Neural cell (in vitro differentiated cells): ENCODE results near the gene COL21A1. TPM values are rescaled to one million over a fixed set of nuclear protein-coding genes. Genes with fewer than 3 reads are reported as not detected.

Experiments
- H2AFZ ChIP-seq: fragments of 200-600, 300-800 bp; sonication (generic), shearing (Covaris generic); 2 replicates; pipeline ENCODE4 v1.6.0; 2014; ENCODE audit warnings: low read depth, mild to moderate bottlenecking, antibody characterized with exemption, low read length, moderate library complexity
- H3F3A ChIP-seq: fragments of 200-600 bp; shearing (Covaris generic); 2 replicates; pipeline ENCODE4 v1.6.1; 2016; ENCODE audit warnings: mild to moderate bottlenecking, moderate library complexity, mixed read lengths, antibody characterized with exemption, low read length; ENCODE audit not compliant: insufficient read depth, poor library complexity, severe bottlenecking
- H3K27ac ChIP-seq: fragments of 200-600, 300-800 bp; sonication (generic), shearing (Covaris generic); 2 replicates; pipeline ENCODE4 v1.5.1; 2014; ENCODE audit warnings: mild to moderate bottlenecking, low read length, moderate library complexity
- H3K27me3 ChIP-seq: fragments of 300-800, 200-600 bp; sonication (generic), shearing (Covaris generic); 2 replicates; pipeline ENCODE4 v1.6.0; 2014; ENCODE audit warnings: mild to moderate bottlenecking, low read depth, low read length, moderate library complexity; ENCODE audit not compliant: insufficient read depth
- H3K36me3 ChIP-seq: fragments of 300-800, 200-600 bp; sonication (generic), shearing (Covaris generic); 2 replicates; pipeline ENCODE4 v1.5.1; 2014; ENCODE audit warnings: mild to moderate bottlenecking, antibody characterized with exemption, low read length, moderate library complexity; ENCODE audit not compliant: insufficient read depth
- H3K4me2 ChIP-seq: fragments of 300-800, 200-600 bp; sonication (generic), shearing (Covaris generic); 2 replicates; pipeline ENCODE4 v1.6.0; 2014; ENCODE audit warnings: mild to moderate bottlenecking, low read length
- H3K4me3 ChIP-seq: fragments of 300-800, 200-600 bp; sonication (generic), shearing (Covaris generic); 2 replicates; pipeline ENCODE4 v1.5.1; 2014; ENCODE audit warnings: mild to moderate bottlenecking, low read length, moderate library complexity
- H3K79me2 ChIP-seq: fragments of 200-600 bp; shearing (Covaris generic); replicated peaks from 2 replicates; pipeline ENCODE4 v1.6.0; 2014; ENCODE audit warnings: mild to moderate bottlenecking, low read length, moderate library complexity; ENCODE audit not compliant: insufficient read depth
- H3K9ac ChIP-seq: fragments of 300-800, 200-600 bp; sonication (generic), shearing (Covaris generic); 2 replicates; pipeline ENCODE4 v1.6.1; 2016; ENCODE audit warnings: mild to moderate bottlenecking, low read length, mixed read lengths
- H3K9me2 ChIP-seq: fragments of 200-600 bp; shearing (Covaris generic); 2 replicates; pipeline ENCODE4 v1.6.1; 2016; ENCODE audit warnings: mild to moderate bottlenecking, low read length, mixed read lengths; ENCODE audit not compliant: insufficient read depth
- H3K9me3 ChIP-seq: fragments of 200-600, 300-800 bp; sonication (generic), shearing (Covaris generic); 2 replicates; pipeline ENCODE4 v1.6.1; 2016; ENCODE audit warnings: mild to moderate bottlenecking, mixed run types, low read length, moderate library complexity, mixed read lengths
- H4K20me1 ChIP-seq: fragments of 200-600 bp; shearing (Covaris generic); 2 replicates; pipeline ENCODE4 v1.6.1; 2016; ENCODE audit warnings: mild to moderate bottlenecking, mixed run types; ENCODE audit not compliant: insufficient read depth
- CTCF ChIP-seq: fragments of 450-650 bp; IDR thresholded peaks from 2 replicates; pipeline ENCODE4 v1.5.1; 2014; ENCODE audit warnings: antibody characterized with exemption, mild to moderate bottlenecking, moderate library complexity; ENCODE audit not compliant: poor library complexity, severe bottlenecking
- EP300 ChIP-seq: fragments of 450-650 bp; conservative IDR thresholded peaks from 2 replicates; pipeline ENCODE4 v1.6.1; 2014; ENCODE audit warnings: antibody characterized with exemption, mild to moderate bottlenecking, moderate library complexity; ENCODE audit not compliant: poor library complexity, severe bottlenecking
- EZH2 ChIP-seq: fragments of 200-600, 300-800 bp; shearing (Covaris generic), sonication (generic); IDR thresholded peaks from 2 replicates; pipeline ENCODE4 v1.6.1; 2014; ENCODE audit warnings: antibody characterized with exemption, low read length, borderline replicate concordance, mild to moderate bottlenecking; ENCODE audit not compliant: insufficient read depth, poor library complexity, severe bottlenecking
- MXI1 ChIP-seq: fragments of 450-650 bp; conservative IDR thresholded peaks from 2 replicates; pipeline ENCODE4 v1.6.1; 2014; ENCODE audit warnings: antibody characterized with exemption, mild to moderate bottlenecking; ENCODE audit not compliant: poor library complexity, severe bottlenecking
- POLR2AphosphoS5 ChIP-seq: IDR thresholded peaks from 2 replicates; pipeline ENCODE4 v1.6.1; 2012
- RAD21 ChIP-seq: fragments of 450-650 bp; conservative IDR thresholded peaks from 2 replicates; pipeline ENCODE4 v1.6.1; 2014; ENCODE audit warnings: antibody characterized with exemption, mild to moderate bottlenecking, moderate library complexity
- SMC3 ChIP-seq: fragments of 450-650 bp; conservative IDR thresholded peaks from 2 replicates; pipeline ENCODE4 v1.6.1; 2014; ENCODE audit warnings: antibody characterized with exemption, mild to moderate bottlenecking, moderate library complexity; ENCODE audit not compliant: poor library complexity
- TAF1 ChIP-seq: IDR thresholded peaks from 2 replicates; pipeline ENCODE4 v1.6.1; 2012; ENCODE audit warnings: low read depth
- polyA plus RNA-seq: library from polyadenylated mRNA; depleted of rRNA; stranded (reverse); fragments of >200 nt; gene quantifications from 2 replicates; pipeline ENCODE4 v1.2.3, GENCODE V29; 2014
- TF ChIP-seq, protein P1 (sequence below): IDR thresholded peaks from 2 replicates; pipeline ENCODE4 v1.6.1; 2012; ENCODE audit warnings: borderline replicate concordance

The COL21A1 gene
- polyA plus RNA-seq, 1 donor from 2014 or later, result 0.25 TPM

DNA sequence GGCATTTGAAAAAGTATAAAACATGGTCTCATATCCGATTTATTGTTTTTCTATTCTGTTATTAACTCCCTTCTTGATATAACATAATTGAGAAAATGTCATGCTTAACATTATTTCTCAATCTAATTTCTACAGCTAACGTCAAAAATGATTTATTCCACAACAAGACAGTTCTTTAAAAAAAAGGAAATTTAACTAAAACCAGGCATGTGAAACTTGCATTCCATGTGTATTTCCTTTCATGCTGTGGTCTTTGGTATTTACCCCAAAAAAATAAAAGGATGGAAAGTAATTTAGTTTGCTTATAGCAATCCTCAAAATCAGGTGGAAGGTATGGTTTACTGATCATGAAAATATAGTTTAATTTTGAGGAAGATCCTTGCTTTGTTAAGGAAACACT lies 142.8 kb downstream of the COL21A1 start:
- no peaks in the 10 kb centered on the region for H3K9me3 ChIP-seq
- H3K4me3 ChIP-seq, result no peak overlapping the region
- no peak overlapping the region for H3K27ac ChIP-seq
- no peak overlapping the region for H3K9ac ChIP-seq
- no peaks in the 10 kb centered on the region for H3K36me3 ChIP-seq
- H3F3A ChIP-seq, result no peaks in the 10 kb centered on the region
- no peaks in the 10 kb centered on the region for H4K20me1 ChIP-seq
- no peaks in the 10 kb centered on the region for H3K27me3 ChIP-seq
- H3K4me2 ChIP-seq, result no peak overlapping the region
- no peak overlapping the region for H2AFZ ChIP-seq
- no peaks in the 10 kb centered on the region for H3K9me2 ChIP-seq
- TF ChIP-seq POLR2AphosphoS5 (no peak), EZH2 (no peak), RAD21 (no peak)
- TF ChIP-seq, protein P1, sequence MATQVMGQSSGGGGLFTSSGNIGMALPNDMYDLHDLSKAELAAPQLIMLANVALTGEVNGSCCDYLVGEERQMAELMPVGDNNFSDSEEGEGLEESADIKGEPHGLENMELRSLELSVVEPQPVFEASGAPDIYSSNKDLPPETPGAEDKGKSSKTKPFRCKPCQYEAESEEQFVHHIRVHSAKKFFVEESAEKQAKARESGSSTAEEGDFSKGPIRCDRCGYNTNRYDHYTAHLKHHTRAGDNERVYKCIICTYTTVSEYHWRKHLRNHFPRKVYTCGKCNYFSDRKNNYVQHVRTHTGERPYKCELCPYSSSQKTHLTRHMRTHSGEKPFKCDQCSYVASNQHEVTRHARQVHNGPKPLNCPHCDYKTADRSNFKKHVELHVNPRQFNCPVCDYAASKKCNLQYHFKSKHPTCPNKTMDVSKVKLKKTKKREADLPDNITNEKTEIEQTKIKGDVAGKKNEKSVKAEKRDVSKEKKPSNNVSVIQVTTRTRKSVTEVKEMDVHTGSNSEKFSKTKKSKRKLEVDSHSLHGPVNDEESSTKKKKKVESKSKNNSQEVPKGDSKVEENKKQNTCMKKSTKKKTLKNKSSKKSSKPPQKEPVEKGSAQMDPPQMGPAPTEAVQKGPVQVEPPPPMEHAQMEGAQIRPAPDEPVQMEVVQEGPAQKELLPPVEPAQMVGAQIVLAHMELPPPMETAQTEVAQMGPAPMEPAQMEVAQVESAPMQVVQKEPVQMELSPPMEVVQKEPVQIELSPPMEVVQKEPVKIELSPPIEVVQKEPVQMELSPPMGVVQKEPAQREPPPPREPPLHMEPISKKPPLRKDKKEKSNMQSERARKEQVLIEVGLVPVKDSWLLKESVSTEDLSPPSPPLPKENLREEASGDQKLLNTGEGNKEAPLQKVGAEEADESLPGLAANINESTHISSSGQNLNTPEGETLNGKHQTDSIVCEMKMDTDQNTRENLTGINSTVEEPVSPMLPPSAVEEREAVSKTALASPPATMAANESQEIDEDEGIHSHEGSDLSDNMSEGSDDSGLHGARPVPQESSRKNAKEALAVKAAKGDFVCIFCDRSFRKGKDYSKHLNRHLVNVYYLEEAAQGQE, result no peak
- H3K79me2 ChIP-seq, result no peaks in the 10 kb centered on the region

DNA sequence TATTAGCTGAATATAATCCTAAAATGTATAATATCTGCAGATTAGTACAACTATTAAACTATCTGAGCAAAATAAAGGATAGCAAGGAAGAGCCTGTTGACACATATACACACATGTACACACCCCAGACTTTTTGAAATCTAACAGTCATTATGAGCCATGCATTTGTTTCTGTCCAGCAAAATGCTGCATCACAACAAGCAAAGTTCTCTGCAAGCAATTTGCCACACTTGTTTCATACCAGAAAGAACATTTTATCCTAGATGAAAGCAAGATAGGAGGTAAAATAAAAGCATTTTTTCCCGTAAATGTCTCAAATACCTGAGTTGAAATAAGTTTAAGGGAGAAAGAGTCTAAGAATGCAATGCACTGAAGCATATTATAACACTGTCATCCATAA lies 145.2 kb downstream of the COL21A1 start:
- Histone ChIP-seq H3K27me3 (no peaks in the 10 kb centered on the region), H4K20me1 (no peaks in the 10 kb centered on the region), H3K4me2 (no peak overlapping the region), H2AFZ (no peak overlapping the region), H3K9ac (no peak overlapping the region), H3K9me2 (no peaks in the 10 kb centered on the region), H3K79me2 (no peaks in the 10 kb centered on the region), H3F3A (no peaks in the 10 kb centered on the region), H3K4me3 (no peak overlapping the region), H3K36me3 (no peaks in the 10 kb centered on the region), H3K9me3 (no peaks in the 10 kb centered on the region), H3K27ac (no peak overlapping the region)
- no peak for TF ChIP-seq SMC3
- no peak for TF ChIP-seq CTCF
- no peak for TF ChIP-seq MXI1
- TF ChIP-seq, protein P1, result no peak
- no peak for TF ChIP-seq EP300
- TF ChIP-seq RAD21, result no peak
- TF ChIP-seq TAF1, result no peak
- no peak for TF ChIP-seq POLR2AphosphoS5
- TF ChIP-seq EZH2, result no peak
